ENCODE data around the gene NXN.
A peak's percentile ranks its signal among the peaks of the same experiment; 100 is the strongest.
"Not testable (repeated sequence)": the region's sequence is repeated elsewhere in the genome, so short reads cannot be mapped to it uniquely, and the experiment has no call there.

Gene NXN

GRCh38 chr17:791829-792228 is 187.7 kb downstream of the NXN start:
- no peak for DNase-seq

GRCh38 chr17:790874-791247 is 188.7 kb downstream of the NXN start:
- DNase-seq = not testable (repeated sequence)

- DNase-seq = not testable (repeated sequence)
These were observed 189.4 kb downstream of the NXN start for GRCh38 chr17:789931-790873.

- DNase-seq = no peak
These were observed 190.3 kb downstream of the NXN start for GRCh38 chr17:789160-789840.

GRCh38 chr17:788551-788950 is 191.0 kb downstream of the NXN start:
- DNase-seq = no peak

GRCh38 chr17:787641-788221 is 191.8 kb downstream of the NXN start:
- DNase-seq = no peak

- not testable (repeated sequence) for DNase-seq
These were observed 193.7 kb downstream of the NXN start for GRCh38 chr17:785901-786300.

GRCh38 chr17:784143-784542 is 195.4 kb downstream of the NXN start:
- DNase-seq = no peak

- peak; percentile 61 to 89 for DNase-seq
These were observed 197.5 kb downstream of the NXN start, which contains the start of the genes GLOD4 and MRM3 for GRCh38 chr17:781805-782731. TSS of gene GLOD4 (minus strand) at chr17:782280. CDS start at chr17:782255, 25 bp downstream. TSS of gene MRM3 (plus strand) at chr17:782353. CDS start at chr17:782379, 26 bp downstream.

- no peak for DNase-seq
These were observed 201.5 kb downstream of the NXN start for GRCh38 chr17:778096-778495.

- no peak for DNase-seq
These were observed 205.3 kb downstream of the NXN start for GRCh38 chr17:774313-774584.

GRCh38 chr17:773467-774312 is 205.9 kb downstream of the NXN start:
- no peak for DNase-seq

- no peak for DNase-seq
These were observed 206.6 kb downstream of the NXN start for GRCh38 chr17:773016-773415.

GRCh38 chr17:767076-767475 is 212.5 kb downstream of the NXN start:
- DNase-seq = no peak

- no peak for DNase-seq
These were observed 219.2 kb downstream of the NXN start for GRCh38 chr17:760371-760770.

- no peak for DNase-seq
These were observed 219.6 kb downstream of the NXN start for GRCh38 chr17:759964-760363.

GRCh38 chr17:756010-756567 is 223.5 kb downstream of the NXN start:
- DNase-seq = not testable (repeated sequence)

- not testable (repeated sequence) for DNase-seq
These were observed 224.1 kb downstream of the NXN start for GRCh38 chr17:755319-755961.

GRCh38 chr17:753418-753817 is 226.2 kb downstream of the NXN start:
- DNase-seq = no peak

GRCh38 chr17:752620-753219 is 226.9 kb downstream of the NXN start:
- DNase-seq = peak; percentile 14 to 40
